ENCODE measurements around the gene NACA2. TPM values are rescaled to one million over a fixed set of nuclear protein-coding genes. Genes with fewer than 3 reads are reported as not detected.

The NACA2 gene
- total and polyA plus RNA-seq, 2 experiments from 2014 or later, result not detected

DNA sequence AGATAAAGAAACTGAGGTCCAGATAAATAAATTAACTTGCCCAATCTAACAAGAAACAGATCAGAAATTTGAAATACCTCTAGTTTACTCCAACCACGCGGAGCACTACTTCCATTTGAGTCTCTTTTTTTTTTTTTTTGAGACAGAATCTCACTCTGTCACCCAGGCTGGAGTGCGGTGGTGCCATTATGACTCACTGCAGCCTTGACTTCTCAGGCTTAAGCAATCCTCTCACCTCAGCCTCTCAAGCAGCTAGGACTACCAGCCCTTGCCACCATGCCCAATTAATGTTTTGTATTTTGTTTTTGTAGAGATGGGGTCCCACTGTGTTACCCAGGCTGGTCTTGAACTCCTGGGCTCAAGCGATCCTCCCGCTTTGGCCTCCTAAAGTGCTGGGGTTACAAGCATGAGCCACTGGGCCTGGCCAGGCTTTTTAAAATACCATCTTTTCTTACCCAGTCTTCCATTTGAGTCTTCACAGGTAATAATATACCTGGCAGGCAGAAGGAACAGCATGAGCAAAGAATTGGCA is 3.3 kb upstream of the NACA2 start:
- TF ChIP-seq, protein P1, sequence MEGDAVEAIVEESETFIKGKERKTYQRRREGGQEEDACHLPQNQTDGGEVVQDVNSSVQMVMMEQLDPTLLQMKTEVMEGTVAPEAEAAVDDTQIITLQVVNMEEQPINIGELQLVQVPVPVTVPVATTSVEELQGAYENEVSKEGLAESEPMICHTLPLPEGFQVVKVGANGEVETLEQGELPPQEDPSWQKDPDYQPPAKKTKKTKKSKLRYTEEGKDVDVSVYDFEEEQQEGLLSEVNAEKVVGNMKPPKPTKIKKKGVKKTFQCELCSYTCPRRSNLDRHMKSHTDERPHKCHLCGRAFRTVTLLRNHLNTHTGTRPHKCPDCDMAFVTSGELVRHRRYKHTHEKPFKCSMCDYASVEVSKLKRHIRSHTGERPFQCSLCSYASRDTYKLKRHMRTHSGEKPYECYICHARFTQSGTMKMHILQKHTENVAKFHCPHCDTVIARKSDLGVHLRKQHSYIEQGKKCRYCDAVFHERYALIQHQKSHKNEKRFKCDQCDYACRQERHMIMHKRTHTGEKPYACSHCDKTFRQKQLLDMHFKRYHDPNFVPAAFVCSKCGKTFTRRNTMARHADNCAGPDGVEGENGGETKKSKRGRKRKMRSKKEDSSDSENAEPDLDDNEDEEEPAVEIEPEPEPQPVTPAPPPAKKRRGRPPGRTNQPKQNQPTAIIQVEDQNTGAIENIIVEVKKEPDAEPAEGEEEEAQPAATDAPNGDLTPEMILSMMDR (IDR thresholded peaks at IDR 0.05; ENCODE audit: low read depth, low read length), result no peak
- H3K27me3 ChIP-seq, result no peaks in the 10 kb centered on the region
- no peaks in the 10 kb centered on the region for H3K9me3 ChIP-seq (ENCODE audit: low read depth)
- no peak for DNase-seq (ENCODE audit: low read depth in 1 of 2, low spot score in 1 of 2)
- no peaks in the 10 kb centered on the region for H3K36me3 ChIP-seq
- H3K4me1 ChIP-seq (ENCODE audit: low read depth), result no peaks in the 10 kb centered on the region
- H3K27ac ChIP-seq, result no peak overlapping the region
- no peak overlapping the region for H3K4me3 ChIP-seq

DNA sequence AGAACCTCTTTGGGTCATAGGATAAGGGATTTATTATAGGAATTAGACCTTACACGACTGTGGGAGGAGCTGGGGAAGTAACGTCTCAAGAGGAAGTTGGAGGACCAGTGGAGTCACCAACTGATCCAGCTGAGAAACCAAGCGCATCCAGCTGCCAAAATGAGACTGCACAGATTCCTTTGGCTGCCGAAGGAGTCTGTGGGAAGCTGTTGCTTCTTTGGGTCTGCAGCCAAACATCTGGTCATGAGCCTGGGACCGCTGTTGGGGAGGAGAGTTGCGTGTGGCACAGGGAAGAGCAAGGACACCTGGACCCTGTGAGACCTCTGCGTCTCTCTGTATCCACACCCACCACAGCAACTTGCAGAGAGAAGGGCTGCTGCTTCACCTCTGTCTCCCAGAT is 2.4 kb upstream of the NACA2 start:
- Histone ChIP-seq H3K4me1 (ENCODE audit: low read depth) (no peaks in the 10 kb centered on the region), H3K9me3 (ENCODE audit: low read depth) (no peaks in the 10 kb centered on the region), H3K36me3 (no peaks in the 10 kb centered on the region), H3K27ac (no peak overlapping the region), H3K4me3 (no peak overlapping the region), H3K27me3 (no peaks in the 10 kb centered on the region)
- TF ChIP-seq, protein P1 (IDR thresholded peaks at IDR 0.05; ENCODE audit: low read depth, low read length), result no peak
- peak in 1 of 2 donors; percentile 11 for DNase-seq (ENCODE audit: low read depth in 1 of 2, low spot score in 1 of 2)

DNA sequence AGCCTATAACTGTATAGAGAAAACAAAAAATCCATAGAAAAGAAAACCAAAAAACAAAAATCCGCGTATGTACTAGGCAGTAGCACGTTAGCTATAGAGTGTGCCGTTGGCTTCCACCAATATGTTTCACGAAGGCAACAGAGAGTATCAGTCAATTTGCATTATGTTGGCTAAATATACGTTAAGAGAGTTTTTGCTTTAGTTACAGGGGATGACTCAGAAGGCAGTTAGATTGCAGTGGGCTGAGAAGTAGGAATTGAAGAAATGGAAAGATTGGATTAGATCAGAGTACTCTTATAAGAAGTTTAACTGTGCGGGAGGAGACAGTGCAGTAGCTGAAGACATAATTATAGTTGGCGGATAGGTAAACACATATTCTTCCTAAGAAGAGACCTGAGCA is 911 bp upstream of the NACA2 start:
- Histone ChIP-seq H3K4me3 (no peak overlapping the region), H3K27ac (no peak overlapping the region), H3K27me3 (peaks cover 5% of the 10 kb centered on the region), H3K9me3 (ENCODE audit: low read depth) (no peaks in the 10 kb centered on the region), H3K4me1 (ENCODE audit: low read depth) (no peaks in the 10 kb centered on the region), H3K36me3 (no peaks in the 10 kb centered on the region)
- no peak for DNase-seq (ENCODE audit: low read depth in 1 of 2, low spot score in 1 of 2)
- TF ChIP-seq, protein P1 (IDR thresholded peaks at IDR 0.05; ENCODE audit: low read depth, low read length), result no peak

DNA sequence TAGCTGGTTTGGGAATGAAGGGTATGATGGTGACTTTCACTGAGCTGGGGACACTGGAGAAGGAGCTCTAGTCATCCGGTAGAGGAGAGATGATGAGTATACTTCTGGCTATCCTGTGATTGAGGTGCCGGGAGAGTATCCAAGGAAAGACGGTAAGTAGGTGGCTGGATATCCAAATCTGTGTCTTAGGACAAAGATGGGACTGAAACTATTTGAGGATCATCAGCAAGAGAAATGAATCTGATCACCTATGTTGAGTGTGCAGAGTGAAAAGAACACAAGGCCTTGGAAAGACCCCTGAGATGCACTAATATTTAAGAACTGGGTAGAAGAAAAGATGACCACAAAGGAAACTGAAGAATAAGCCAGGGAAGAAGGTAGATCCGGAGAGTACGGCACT is 1.0 kb downstream of the NACA2 start:
- TF ChIP-seq, protein P1 (IDR thresholded peaks at IDR 0.05; ENCODE audit: low read depth, low read length), result no peak
- Histone ChIP-seq H3K4me3 (no peak overlapping the region), H3K9me3 (ENCODE audit: low read depth) (no peaks in the 10 kb centered on the region), H3K27ac (no peak overlapping the region), H3K4me1 (ENCODE audit: low read depth) (no peaks in the 10 kb centered on the region), H3K36me3 (no peaks in the 10 kb centered on the region), H3K27me3 (peaks cover 5% of the 10 kb centered on the region)
- DNase-seq (ENCODE audit: low read depth in 1 of 2, low spot score in 1 of 2), result no peak

DNA sequence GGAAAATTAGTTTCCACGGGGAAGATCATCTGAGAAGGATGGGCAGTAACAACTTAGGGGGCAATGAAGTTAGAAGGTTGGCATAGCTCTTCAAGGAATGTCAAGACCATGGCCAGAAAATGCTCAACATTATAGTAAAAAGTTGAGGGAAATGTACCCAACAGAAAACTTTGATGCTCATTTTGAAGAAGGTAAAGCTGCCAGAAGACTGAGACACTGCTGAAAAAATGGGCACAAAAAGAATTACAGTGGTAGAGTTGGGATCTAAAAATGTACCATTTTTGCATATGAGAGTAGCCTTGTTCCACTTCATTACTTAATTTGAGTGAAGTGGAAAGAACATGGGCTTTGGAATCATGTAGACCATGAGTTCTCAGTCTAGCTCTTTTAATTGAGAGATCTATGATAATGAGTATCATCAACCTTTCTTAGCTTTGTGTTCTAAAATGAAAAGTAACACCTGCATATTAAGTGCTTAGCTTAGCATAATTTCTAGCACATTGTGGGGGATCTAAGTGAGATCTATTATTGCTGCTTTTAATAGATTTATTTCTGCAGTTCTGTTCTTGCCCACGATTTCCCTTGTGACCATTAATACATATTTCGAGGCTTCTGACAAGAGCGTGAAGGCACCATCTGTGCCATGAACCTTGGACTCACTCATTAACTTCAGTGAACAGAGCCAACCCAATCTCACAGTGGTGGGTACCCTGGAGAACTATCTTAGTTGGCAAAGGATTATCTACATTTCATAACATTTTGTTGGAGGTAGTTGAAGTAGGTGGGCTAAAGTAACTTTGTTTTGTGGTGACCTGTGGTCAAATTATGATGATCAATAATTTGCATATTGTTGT is 3.0 kb downstream of the NACA2 start:
- Histone ChIP-seq H3K36me3 (no peaks in the 10 kb centered on the region), H3K9me3 (ENCODE audit: low read depth) (no peaks in the 10 kb centered on the region), H3K27ac (no peak overlapping the region), H3K4me3 (no peak overlapping the region), H3K27me3 (peaks cover 5% of the 10 kb centered on the region), H3K4me1 (ENCODE audit: low read depth) (no peaks in the 10 kb centered on the region)
- no peak for DNase-seq (ENCODE audit: low read depth in 1 of 2, low spot score in 1 of 2)
- TF ChIP-seq, protein P1 (IDR thresholded peaks at IDR 0.05; ENCODE audit: low read depth, low read length), result no peak

All from cardiac muscle cell (in vitro differentiated cells and primary cell).